ENCODE data around the gene SERPINB8. TPM values are rescaled to one million over a fixed set of nuclear protein-coding genes. Genes with fewer than 3 reads are reported as not detected.

The SERPINB8 gene
- total and polyA plus RNA-seq, 2 donors (not counting 3 experiments of a cell fraction or from before 2014, with no cell fraction given): 15.3 to 25.7 TPM

- TF ChIP-seq POLR2A (IDR thresholded peaks at IDR 0.05; ENCODE audit: low read depth, low read length): no peak
- TF ChIP-seq FOS (IDR thresholded peaks at IDR 0.05; ENCODE audit: borderline replicate concordance, insufficient read depth, low read length): no peak
- TF ChIP-seq CTCF (IDR thresholded peaks at IDR 0.05; ENCODE audit: extremely low read depth in 1 of 2, insufficient read depth in 1 of 2, low read depth in 1 of 2, low read length in 2 of 2): no peak
- no peak for TF ChIP-seq MAX (IDR thresholded peaks at IDR 0.05; ENCODE audit: insufficient read depth, insufficient read length)
- TF ChIP-seq GATA2 (IDR thresholded peaks at IDR 0.05; ENCODE audit: insufficient read depth, insufficient read length, low read depth, low read length): no peak
- TF ChIP-seq POLR2AphosphoS5 (IDR thresholded peaks at IDR 0.05; ENCODE audit: insufficient read depth, low read depth, low read length): no peak
- no peak for TF ChIP-seq MYC (IDR thresholded peaks at IDR 0.05; ENCODE audit: low read depth, low read length)
- no peak for TF ChIP-seq EZH2 (IDR thresholded peaks at IDR 0.05; ENCODE audit: borderline replicate concordance, low read depth, low read length, severe bottlenecking)
- no peak for TF ChIP-seq JUN (IDR thresholded peaks at IDR 0.05; ENCODE audit: borderline replicate concordance, insufficient read depth, insufficient read length, low read depth)
- no peak for FAIRE-seq
- H3K27ac ChIP-seq (ENCODE audit: insufficient read depth, low read depth, low read length): no peak overlapping the region
- POLR2A ChIA-PET: no interaction called here
- H3K27me3 ChIP-seq (ENCODE audit: control insufficient read depth in 2 of 2, insufficient read depth in 2 of 2, low read length in 2 of 2): no peaks in the 10 kb centered on the region
- no peaks in the 10 kb centered on the region for H3K36me3 ChIP-seq (ENCODE audit: control insufficient read depth in 2 of 2, extremely low read depth in 1 of 2, insufficient read depth in 2 of 2, low read length in 2 of 2)
- no peak overlapping the region for H3K4me3 ChIP-seq (replicated peaks in 1 of 3; ENCODE audit: insufficient read depth in 1 of 3, low read depth in 1 of 3, low read length in 3 of 3)
- no peaks in the 10 kb centered on the region for H3K9me1 ChIP-seq (replicated peaks; ENCODE audit: control insufficient read depth, extremely low read depth, insufficient read depth, low read length)
- H3K9ac ChIP-seq (replicated peaks; ENCODE audit: extremely low read depth, insufficient read depth, low read length): no peak overlapping the region
- no peak overlapping the region for H3K4me2 ChIP-seq (ENCODE audit: insufficient read depth, low read length)
- H3K79me2 ChIP-seq (ENCODE audit: control insufficient read depth, insufficient read depth, low read length): no peaks in the 10 kb centered on the region
- CTCF ChIA-PET: no interaction called here
- dilution Hi-C loops (cut with MboI; ENCODE audit: extremely low pct_ligation_motif_present, low sequenced_read_pairs) (no loop called here), intact Hi-C loops (cut with micrococcal nuclease) (loop anchor here (2.0 kb wide), 1 partner anchor 376 kb away; no protein-coding TSS in a partner anchor)
- BruUV-seq (replicated peaks): no TSS peak
- DNase-seq (ENCODE audit: low read depth, low spot score): no peak
- H2AFZ ChIP-seq (ENCODE audit: low read depth, low read length): no peak overlapping the region
- H4K20me1 ChIP-seq (replicated peaks; ENCODE audit: control insufficient read depth, extremely low read depth, insufficient read depth, low read length): no peaks in the 10 kb centered on the region
- H3K9me3 ChIP-seq (replicated peaks; ENCODE audit: control insufficient read depth, insufficient read depth, low read length): no peaks in the 10 kb centered on the region
- H3K4me1 ChIP-seq (ENCODE audit: control insufficient read depth, extremely low read depth, insufficient read depth, low read length): no peaks in the 10 kb centered on the region
Measured at GRCh38 chr18:64032312-64032711, 62.4 kb downstream of the SERPINB8 start.
